HEK293T (cell line): ENCODE measurements around the gene KCNN3.

Experiments
- BHLHE40 ChIP-seq: fragments of 450-650 bp; IDR thresholded peaks from 2 replicates; pipeline ENCODE4 v1.6.1; 2016; ENCODE audit warnings: mild to moderate bottlenecking, moderate library complexity, borderline replicate concordance
- ELF4 ChIP-seq: fragments of 450-650 bp; IDR thresholded peaks from 2 replicates; pipeline ENCODE4 v1.6.1; 2017; ENCODE audit warnings: antibody characterized with exemption
- L3MBTL2 ChIP-seq: fragments of 450-650 bp; conservative IDR thresholded peaks from 2 replicates; pipeline ENCODE4 v1.6.1; 2016; ENCODE audit warnings: mild to moderate bottlenecking
- SUZ12 ChIP-seq: fragments of 450-650 bp; IDR thresholded peaks from 2 replicates; pipeline ENCODE4 v1.6.1; 2016; ENCODE audit warnings: mild to moderate bottlenecking
- ZNF384 ChIP-seq: fragments of 450-650 bp; IDR thresholded peaks from 2 replicates; pipeline ENCODE4 v1.6.1; 2016

- TF ChIP-seq ELF4 = no peak
- TF ChIP-seq ZNF384 = no peak
- no peak for TF ChIP-seq BHLHE40
- TF ChIP-seq SUZ12 = no peak
- TF ChIP-seq L3MBTL2 = no peak
These were observed 210.1 kb downstream of the KCNN3 start for GRCh38 chr1:154659823-154660592.
